Coronary artery (tissue), 2 donors: ENCODE data around the gene PSMB4.
"Not testable (repeated sequence)": the region's sequence is repeated elsewhere in the genome, so short reads cannot be mapped to it uniquely, and the experiment has no call there.

Experiments
- DNase-seq: peaks from one replicate; pipeline ENCODE4 v3.0.0-alpha.2; 2017; ENCODE audit warnings: low spot score
- H3K27ac ChIP-seq, 2 donors: fragments of 200-600 bp; sonication (generic); one replicate each; pipeline ENCODE4 v1.5.1; 2016 to 2019
- H3K4me3 ChIP-seq: fragments of 200-600 bp; sonication (generic); 2 replicates; pipeline ENCODE4 v1.5.1; 2016; ENCODE audit warnings: mild to moderate bottlenecking, moderate library complexity
- TF ChIP-seq, protein P1 (sequence below): fragments of 200-600 bp; sonication (generic); IDR thresholded peaks from one replicate; pipeline ENCODE4 v1.5.1; 2019; ENCODE audit warnings: antibody characterized with exemption

Gene PSMB4

GRCh38 chr1:151393583-151393982, 5.8 kb upstream of the PSMB4 start:
- Histone ChIP-seq H3K4me3 (no peak overlapping the region), H3K27ac (no peak overlapping the region)
- TF ChIP-seq, protein P1, sequence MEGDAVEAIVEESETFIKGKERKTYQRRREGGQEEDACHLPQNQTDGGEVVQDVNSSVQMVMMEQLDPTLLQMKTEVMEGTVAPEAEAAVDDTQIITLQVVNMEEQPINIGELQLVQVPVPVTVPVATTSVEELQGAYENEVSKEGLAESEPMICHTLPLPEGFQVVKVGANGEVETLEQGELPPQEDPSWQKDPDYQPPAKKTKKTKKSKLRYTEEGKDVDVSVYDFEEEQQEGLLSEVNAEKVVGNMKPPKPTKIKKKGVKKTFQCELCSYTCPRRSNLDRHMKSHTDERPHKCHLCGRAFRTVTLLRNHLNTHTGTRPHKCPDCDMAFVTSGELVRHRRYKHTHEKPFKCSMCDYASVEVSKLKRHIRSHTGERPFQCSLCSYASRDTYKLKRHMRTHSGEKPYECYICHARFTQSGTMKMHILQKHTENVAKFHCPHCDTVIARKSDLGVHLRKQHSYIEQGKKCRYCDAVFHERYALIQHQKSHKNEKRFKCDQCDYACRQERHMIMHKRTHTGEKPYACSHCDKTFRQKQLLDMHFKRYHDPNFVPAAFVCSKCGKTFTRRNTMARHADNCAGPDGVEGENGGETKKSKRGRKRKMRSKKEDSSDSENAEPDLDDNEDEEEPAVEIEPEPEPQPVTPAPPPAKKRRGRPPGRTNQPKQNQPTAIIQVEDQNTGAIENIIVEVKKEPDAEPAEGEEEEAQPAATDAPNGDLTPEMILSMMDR: no peak
- no peak for DNase-seq

DNA sequence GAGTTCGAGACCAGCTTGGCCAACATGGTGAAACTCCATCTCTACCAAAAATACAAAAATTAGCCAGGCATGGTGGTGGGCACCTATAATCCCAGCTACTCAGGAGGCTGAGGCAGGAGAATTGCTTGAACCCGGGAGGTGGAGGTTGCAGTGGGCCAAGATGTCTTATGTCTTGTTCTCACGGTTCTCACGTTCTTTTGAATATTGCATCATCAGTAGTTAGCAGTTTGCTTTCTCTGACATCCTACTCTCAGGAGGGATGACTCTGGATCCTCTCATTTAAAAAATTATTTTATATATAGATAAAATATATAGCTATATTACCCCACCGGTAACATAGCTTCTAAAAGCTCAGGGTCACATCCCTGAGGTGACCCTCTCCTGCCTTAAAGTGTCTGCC, 3.1 kb upstream of the PSMB4 start:
- not testable (repeated sequence) for H3K27ac ChIP-seq, DNase-seq

DNA sequence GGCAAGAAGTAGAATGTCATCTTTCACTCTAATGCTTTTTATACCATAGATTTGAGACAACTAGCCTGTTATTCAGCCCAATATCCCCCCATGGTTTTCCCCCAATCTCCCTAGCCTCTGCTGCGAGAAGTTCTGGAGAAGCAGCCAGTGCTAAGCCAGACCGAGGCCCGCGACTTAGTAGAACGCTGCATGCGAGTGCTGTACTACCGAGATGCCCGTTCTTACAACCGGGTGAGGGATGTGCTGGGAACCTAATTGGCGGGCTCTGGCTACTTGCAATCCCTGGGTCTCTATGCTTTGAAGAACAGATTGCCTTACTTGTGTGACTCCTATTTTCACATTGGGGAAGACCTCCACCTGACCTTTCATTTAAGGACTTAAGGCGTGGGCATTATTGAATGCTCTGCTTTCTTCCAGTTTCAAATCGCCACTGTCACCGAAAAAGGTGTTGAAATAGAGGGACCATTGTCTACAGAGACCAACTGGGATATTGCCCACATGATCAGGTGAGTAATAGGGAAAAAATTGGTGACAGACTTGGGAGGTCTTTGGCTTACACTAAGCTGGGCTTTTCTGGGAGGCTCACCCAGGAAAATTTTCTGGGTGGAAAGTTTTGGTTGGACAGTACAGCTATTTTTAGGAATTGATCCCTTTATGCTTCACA, 1.9 kb downstream of the PSMB4 start:
- no peak overlapping the region for H3K27ac ChIP-seq
- no peak overlapping the region for H3K4me3 ChIP-seq
- TF ChIP-seq, protein P1: no peak
- no peak for DNase-seq

More for the DNA sequence above, 3.1 kb upstream of the PSMB4 start:
- H3K4me3 ChIP-seq: not testable (repeated sequence)

- no peak for DNase-seq
- no peak overlapping the region for H3K4me3 ChIP-seq
- H3K27ac ChIP-seq: no peak overlapping the region
- TF ChIP-seq, protein P1: no peak
These were observed 2.5 kb downstream of the PSMB4 start for GRCh38 chr1:151401860-151402259.

DNA sequence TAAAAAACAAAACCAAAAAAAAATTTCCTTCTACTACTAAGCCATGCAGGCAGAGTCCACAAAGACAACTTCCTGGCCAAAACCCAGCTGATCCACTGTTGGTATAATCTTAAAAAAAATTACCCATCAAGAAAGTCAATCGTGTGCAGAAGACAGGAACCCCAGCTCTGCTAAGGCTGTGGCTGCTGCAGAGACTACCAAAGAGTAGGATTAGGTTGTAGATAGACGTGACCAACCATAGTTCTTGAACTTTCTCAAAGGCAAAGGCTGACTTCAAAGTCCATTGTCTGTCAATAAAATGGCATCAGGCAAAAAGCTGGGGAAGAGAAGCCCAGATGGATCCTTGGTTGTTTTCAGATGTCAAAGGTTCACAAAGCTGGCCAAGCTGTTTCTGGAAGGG, 3.4 kb downstream of the PSMB4 start:
- H3K27ac ChIP-seq: no peak overlapping the region
- TF ChIP-seq, protein P1: no peak
- no peak for DNase-seq
- no peak overlapping the region for H3K4me3 ChIP-seq

DNA sequence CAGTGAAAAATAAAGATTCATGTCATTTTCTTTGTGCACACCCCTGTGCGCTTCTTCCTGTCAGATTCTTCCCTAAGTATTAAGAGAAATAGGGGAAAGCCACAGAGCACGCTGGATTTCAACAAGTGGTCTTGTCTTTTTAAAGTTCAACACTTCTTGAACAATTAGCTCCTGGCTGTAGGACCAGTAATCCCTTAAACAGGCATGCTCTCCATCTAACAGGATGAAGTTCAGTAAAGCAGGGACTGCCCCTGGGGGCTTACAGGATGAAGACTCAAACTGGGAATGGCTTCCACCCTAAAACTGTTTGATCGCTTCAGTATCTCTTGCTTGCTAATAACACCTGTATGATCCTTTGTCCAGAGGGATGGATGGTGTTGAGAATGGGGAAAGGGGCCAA, 4.2 kb downstream of the PSMB4 start:
- TF ChIP-seq, protein P1: no peak
- H3K27ac ChIP-seq: no peak overlapping the region
- no peak overlapping the region for H3K4me3 ChIP-seq
- no peak for DNase-seq

- DNase-seq: no peak
- Histone ChIP-seq H3K27ac (no peak overlapping the region), H3K4me3 (no peak overlapping the region)
- TF ChIP-seq, protein P1: no peak
These were observed 6.0 kb downstream of the PSMB4 start for GRCh38 chr1:151405187-151405951.
